Smooth muscle cell of trachea (primary cell): ENCODE data around the gene SWSAP1. TPM values are rescaled to one million over a fixed set of nuclear protein-coding genes. Genes with fewer than 3 reads are reported as not detected.

Experiments used
- total RNA-seq: library from RNA; depleted of rRNA; stranded (reverse); fragments of >200 nt; gene quantifications from 2 replicates; pipeline ENCODE4 v1.2.1, GENCODE V29; 2014

SWSAP1 gene
- 0.50 and 0.87 TPM in 2 replicates for total RNA-seq

GRCh38 chr19:11374433-11375142 is at the start of gene SWSAP1:
Gene SWSAP1 (plus strand): TSS chr19:11374666. CDS start chr19:11374681, 15 bp downstream.

GRCh38 chr19:11339254-11340098 is 35.0 kb upstream of the SWSAP1 start, which contains the start of gene RAB3D:
Gene RAB3D (minus strand): TSS chr19:11339657. CDS start chr19:11337399, 2,258 bp downstream.

GRCh38 chr19:11346104-11346940 is 28.1 kb upstream of the SWSAP1 start, which contains the start of the genes CCDC159 and TMEM205:
Gene CCDC159 (plus strand): TSS chr19:11346519. CDS start chr19:11346607, 88 bp downstream.
Gene TMEM205 (minus strand): TSS chr19:11346268. CDS start chr19:11345619, 649 bp downstream.

GRCh38 chr19:11355160-11356073 is 19.0 kb upstream of the SWSAP1 start, which contains the start of gene PLPPR2:
Gene PLPPR2 (plus strand): TSS chr19:11355432. CDS start chr19:11357674, 2,242 bp downstream.

GRCh38 chr19:11418549-11419506 is 44.4 kb downstream of the SWSAP1 start, which contains the start of gene RGL3:
Gene RGL3 (minus strand): TSS chr19:11419314. CDS start chr19:11419278, 36 bp downstream.

Other genes starting within 250 kb of the SWSAP1 start
- gene SPC24, start 218.9 kb upstream of the SWSAP1 start, total RNA-seq, result 15.9 and 111 TPM in 2 replicates
- 455 and 617 TPM in 2 replicates for gene KANK2, start 177.1 kb upstream of the SWSAP1 start, total RNA-seq
- gene ANGPTL8, start 135.0 kb upstream of the SWSAP1 start, total RNA-seq, result not detected in 2 replicates
- gene DOCK6, start 112.1 kb upstream of the SWSAP1 start, total RNA-seq, result 11.5 and 19.4 TPM in 2 replicates
- not detected in 2 replicates for gene TSPAN16, start 78.5 kb upstream of the SWSAP1 start, total RNA-seq
- 15.9 and 21.8 TPM in 2 replicates for gene RAB3D, start 35.0 kb upstream of the SWSAP1 start, total RNA-seq
- gene TMEM205, start 28.4 kb upstream of the SWSAP1 start, total RNA-seq, result 120 and 124 TPM in 2 replicates
- 4.4 and 9.8 TPM in 2 replicates for gene CCDC159, start 28.1 kb upstream of the SWSAP1 start, total RNA-seq
- gene PLPPR2, start 19.2 kb upstream of the SWSAP1 start, total RNA-seq, result 12.4 and 23.5 TPM in 2 replicates
- gene EPOR, start 9.6 kb downstream of the SWSAP1 start, total RNA-seq, result 7.6 and 9.4 TPM in 2 replicates
- 5.1 and 5.3 TPM in 2 replicates for gene RGL3, start 44.6 kb downstream of the SWSAP1 start, total RNA-seq
- gene ODAD3, start 60.5 kb downstream of the SWSAP1 start, total RNA-seq, result 0.66 TPM in 1 of 2 replicates, not detected in the other
- gene PRKCSH, start 61.0 kb downstream of the SWSAP1 start, total RNA-seq, result 144 and 290 TPM in 2 replicates
- 0.29 and 0.33 TPM in 2 replicates for gene ELAVL3, start 106.4 kb downstream of the SWSAP1 start, total RNA-seq
- 3.3 and 3.5 TPM in 2 replicates for gene ZNF653, start 131.2 kb downstream of the SWSAP1 start, total RNA-seq
- 30.8 and 50.8 TPM in 2 replicates for gene ECSIT, start 154.5 kb downstream of the SWSAP1 start, total RNA-seq
- gene CNN1, start 164.2 kb downstream of the SWSAP1 start, total RNA-seq, result 8.9 and 9.3 TPM in 2 replicates
- gene ELOF1, start 184.6 kb downstream of the SWSAP1 start, total RNA-seq, result 24.1 and 31.8 TPM in 2 replicates
- gene ACP5, start 203.0 kb downstream of the SWSAP1 start, total RNA-seq, result 0.66 TPM in 1 of 2 replicates, not detected in the other
- gene ZNF627, start 222.8 kb downstream of the SWSAP1 start, total RNA-seq, result 18.9 and 20.4 TPM in 2 replicates